DMS53 treated with DMSO at 0.1 percent for 48 hours (cell line): ENCODE results near the gene RSPH1.

Source experiments
- DNase-seq: peaks from one replicate; lab custom pipeline; 2025; ENCODE audit not compliant: unreplicated experiment; lab: John Stamatoyannopoulos, UW

The RSPH1 gene

DNA sequence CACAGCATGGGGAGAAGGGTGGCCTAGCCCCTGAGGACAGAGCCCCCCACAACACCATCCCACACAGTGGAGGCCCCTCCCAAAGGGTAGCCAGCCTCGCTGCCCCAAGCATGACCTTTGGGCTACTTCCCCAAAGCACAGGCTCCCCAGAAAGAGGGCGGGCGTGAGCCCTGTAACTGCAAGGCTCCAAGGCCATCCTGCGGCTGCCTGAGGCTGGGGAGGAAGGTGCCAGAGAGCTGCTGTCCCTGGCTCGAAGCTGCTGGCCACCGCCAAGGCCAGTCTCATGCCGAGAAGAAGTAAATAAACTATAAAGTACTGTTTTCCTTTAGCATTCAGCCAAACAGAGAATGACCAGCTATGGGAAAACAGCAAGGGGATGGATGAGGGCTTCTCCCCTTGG is 64.8 kb downstream of the RSPH1 start:
- no peak for DNase-seq

DNA sequence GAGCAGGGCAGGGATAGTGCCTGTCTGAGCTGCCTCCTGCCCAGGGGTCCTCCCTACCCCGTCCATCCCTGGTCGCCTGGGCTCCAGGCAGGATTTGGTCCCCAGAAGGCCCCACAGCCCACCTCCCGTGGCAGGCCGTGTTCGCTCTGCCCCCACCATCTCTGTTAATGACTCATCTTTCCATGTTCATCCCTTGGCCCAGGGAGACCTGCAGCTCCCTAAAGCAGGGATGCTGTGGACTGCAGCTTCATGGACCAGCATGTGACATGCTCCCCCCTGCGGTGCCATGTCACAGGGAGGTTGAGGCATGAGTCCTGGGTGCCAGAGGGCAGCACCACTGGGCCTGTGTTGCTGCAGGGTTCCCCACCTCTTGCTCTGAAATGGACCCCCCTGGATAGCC is 65.5 kb downstream of the RSPH1 start:
- DNase-seq, result no peak

- DNase-seq, result no peak
These were observed 66.2 kb downstream of the RSPH1 start for GRCh38 chr21:42429856-42430255.

DNA sequence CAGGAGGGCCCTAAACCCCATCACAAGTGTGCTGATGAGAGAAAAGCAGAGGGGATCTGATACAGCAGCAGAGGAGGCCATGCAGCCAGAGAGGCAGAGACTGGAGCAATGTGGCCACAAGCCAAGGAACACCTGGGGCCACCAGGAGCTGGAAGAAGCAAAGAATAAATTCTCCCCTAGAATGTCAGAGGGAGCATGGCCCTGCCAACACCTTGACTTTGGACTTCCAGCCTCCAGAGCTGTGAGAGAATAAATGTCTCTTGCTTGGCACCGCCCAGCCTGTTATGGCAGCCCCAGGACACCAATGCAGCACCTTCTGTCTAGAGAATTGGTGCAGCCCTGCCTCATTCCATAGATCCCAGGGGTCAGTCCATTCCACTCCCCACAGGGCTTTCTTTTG is 67.0 kb downstream of the RSPH1 start:
- DNase-seq, result no peak

DNA sequence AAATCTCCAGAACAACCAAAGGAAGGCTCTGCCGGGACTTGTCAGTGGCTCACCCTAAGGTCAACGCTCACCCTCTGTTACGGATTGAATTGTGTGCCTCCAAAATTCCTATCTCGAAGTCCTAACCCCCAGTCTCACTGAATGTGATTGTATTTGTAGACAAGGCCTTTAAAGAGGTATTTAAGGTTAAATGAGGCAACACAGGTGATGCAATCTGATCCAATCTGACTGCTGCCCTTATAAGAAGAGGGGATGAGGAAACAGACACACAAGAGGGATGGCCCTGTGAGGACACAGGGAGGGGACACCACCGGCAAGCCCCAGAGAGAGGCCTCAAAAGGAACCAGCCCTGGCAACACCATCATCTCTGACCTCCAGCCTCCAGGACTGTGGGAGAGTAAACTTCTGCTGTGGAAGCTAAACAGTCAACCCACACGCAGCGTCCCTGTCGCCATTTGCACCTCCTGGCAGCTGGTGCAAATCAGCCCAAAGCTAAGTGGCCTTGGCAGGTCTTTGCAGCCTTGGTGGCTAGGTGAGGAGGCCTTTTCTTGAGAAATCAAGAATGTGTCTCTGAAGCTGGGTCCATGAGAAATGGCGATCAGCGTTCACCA is 68.1 kb downstream of the RSPH1 start:
- no peak for DNase-seq

- DNase-seq, result no peak
These were observed 69.0 kb downstream of the RSPH1 start for GRCh38 chr21:42426876-42427480.

DNA sequence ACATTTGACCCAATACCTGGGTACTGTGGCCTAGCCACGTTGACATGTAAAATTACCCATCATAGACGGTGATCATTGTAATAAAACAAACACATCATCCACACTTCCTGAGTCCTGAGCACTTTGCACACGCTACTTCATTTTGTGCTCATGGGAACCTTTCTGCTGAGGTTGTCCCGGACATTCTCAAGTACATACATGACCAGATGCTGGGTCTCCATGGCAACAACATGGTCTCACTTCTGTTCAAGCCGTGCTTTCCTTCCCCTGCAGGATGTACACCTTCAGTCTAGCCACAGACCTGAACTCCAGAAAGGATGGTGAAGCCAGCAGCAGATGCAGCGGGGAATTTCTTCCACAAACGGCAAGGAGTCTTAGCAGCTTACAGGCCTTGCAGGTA is 69.6 kb downstream of the RSPH1 start:
- DNase-seq, result no peak

- DNase-seq, result no peak
These were observed 70.4 kb downstream of the RSPH1 start for GRCh38 chr21:42425591-42425990.

- DNase-seq, result no peak
These were observed 71.0 kb downstream of the RSPH1 start for GRCh38 chr21:42424914-42425541.

DNA sequence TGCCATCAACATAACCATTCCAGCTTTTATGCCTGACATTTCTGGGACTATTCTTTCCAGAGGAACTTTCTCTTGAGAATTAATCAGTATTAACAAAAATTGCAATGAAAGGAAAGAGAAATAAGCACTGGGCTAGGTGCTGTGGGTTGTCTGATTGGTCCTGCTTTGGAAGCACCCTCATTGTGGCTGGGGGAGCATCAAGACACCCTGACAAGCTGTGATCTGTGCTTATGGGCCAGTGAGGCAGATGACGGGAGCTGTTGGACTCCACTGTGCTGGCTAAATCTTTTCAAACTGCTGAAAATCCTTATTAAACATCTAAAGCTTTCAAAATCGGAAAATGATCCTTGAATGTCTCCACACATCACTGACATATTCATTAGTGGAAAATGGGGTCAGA is 72.3 kb downstream of the RSPH1 start:
- DNase-seq, result no peak

DNA sequence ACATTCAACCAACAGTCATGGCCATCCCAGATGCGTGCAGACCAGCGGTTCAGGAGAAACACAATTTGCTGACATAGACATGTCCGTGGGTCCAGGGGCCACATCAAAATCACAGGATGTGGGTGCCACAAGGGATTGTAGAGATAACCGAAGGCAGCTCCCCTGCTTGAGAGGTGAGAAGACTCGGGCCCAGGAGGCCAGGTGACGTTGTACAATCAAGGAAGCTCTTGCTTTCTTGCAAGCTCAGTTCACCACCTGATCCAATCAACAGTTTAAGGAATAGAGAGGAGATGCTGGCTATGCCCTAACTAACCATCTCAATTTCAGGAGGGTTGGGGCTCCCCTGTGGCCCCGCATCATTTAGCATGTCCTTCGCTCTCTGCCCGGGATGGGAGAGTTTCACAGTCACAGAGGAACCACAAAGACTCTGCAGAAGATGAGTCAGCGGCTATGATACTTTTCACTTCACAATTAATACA is 72.8 kb downstream of the RSPH1 start:
- DNase-seq, result no peak
